GM19099 (cell line): ENCODE results near the gene KRT7.

ENCODE experiments used
- POLR2A ChIP-seq: IDR thresholded peaks from 3 replicates; pipeline ENCODE4 v1.6.1; 2011; ENCODE audit warnings: low read depth; ENCODE audit not compliant: insufficient read length; ENCODE audit errors: extremely low read depth

Gene KRT7

GRCh38 chr12:52253391-52254179 lies 20.5 kb downstream of the KRT7 start:
- no peak for TF ChIP-seq POLR2A

DNA sequence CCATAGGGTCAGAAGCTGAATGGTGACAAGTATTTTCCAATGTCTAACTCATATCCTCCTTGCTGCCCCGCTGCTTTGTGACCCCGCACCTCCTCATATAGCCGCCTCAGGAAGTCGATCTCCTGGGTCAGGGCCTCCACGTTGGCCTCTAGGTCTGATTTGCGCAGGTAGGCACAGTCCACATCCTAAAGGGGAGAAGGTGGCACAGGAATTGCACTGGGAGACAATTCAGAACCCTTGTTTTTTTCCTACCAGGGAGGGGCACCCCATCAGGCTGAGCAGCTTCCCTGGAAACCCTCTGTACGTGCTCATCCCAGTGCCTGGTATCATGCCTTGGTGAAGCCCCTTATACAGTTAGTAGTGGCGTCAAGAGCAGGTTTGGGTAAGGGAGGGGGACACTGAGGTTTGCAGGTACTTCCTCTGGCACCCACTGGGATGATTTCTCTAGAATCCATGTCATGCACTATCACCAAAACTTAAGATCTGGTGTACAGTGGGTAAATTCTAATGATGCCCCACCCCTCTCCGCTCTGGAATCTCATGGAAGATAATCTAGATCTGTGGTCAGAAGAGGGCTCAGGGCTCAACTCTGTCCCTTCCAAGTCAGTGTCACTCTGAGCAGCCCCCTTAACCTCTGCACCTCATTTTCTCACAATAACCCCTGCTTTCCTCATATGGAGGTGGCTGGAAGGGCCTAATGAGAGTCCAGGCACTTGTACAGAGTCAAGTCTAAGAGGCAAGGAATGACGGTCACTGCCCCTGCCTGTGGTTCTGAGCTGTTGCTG lies 21.3 kb downstream of the KRT7 start:
- no peak for TF ChIP-seq POLR2A

GRCh38 chr12:52254965-52255751 lies 22.1 kb downstream of the KRT7 start:
- no peak for TF ChIP-seq POLR2A

DNA sequence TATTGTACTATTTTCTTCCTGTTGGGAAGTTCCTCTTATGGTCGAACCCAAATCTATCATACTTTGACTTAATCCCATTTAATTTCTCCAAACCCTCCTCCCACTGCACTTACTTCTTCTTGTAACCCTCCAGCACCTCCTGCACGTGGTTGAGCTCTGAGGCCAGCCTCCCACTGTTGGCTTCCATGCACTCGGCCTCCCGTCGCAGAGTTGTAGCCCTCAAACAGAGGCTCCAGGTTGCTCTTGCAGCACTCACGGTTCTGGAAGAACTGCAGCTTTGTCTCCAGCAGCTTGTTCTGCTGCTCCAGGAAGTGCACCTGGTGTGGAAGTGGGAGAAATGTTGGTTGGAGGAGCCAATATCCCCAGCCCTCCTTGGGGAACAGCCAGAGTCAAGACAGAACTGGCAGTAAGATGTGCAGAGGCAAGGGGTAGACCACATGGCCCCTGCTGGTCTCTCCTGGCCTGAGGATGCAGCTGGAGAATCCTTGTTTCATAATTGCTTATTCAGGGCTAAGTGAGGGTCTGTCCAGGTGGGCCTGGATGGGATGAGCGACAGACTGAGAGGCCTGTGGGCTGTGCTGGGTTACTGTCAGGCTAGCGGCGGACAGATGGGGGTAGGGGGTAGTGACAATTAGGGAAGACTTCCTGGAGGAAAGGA lies 23.0 kb downstream of the KRT7 start:
- no peak for TF ChIP-seq POLR2A

- no peak for TF ChIP-seq POLR2A
Measured at GRCh38 chr12:52256584-52256935, 23.5 kb downstream of the KRT7 start.

GRCh38 chr12:52257074-52257551 lies 24.1 kb downstream of the KRT7 start:
- no peak for TF ChIP-seq POLR2A

DNA sequence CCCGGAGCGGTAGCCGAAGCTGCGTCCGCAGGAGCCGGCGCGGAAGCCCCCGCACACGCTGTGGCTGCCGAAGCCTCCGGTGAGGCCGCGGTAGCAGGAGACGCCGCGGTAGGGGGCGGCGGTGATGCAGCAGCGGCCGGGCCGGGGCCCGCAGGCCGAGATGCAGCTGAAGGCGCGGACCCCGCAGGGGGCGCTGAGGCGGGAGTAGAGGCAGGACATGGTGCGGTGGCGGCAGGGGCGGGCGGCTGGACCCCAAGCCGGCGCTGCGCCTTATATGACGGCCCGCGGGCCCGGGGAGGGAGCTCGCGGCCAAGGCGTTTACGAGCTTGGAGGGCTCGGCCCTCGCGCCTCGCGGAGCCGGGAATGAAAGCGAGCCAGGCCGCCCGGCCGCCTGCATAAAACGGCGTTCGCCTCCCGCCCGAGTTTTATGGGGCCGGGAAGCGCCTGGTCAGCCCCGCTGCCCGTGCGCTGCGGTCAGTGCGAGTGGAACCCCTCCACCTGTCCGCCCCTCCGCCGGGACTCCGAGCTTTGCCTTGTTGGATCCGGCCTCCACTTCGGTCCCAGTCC lies 25.4 kb downstream of the KRT7 start:
- no peak for TF ChIP-seq POLR2A

GRCh38 chr12:52259657-52260243 lies 26.7 kb downstream of the KRT7 start:
- TF ChIP-seq POLR2A, result no peak

DNA sequence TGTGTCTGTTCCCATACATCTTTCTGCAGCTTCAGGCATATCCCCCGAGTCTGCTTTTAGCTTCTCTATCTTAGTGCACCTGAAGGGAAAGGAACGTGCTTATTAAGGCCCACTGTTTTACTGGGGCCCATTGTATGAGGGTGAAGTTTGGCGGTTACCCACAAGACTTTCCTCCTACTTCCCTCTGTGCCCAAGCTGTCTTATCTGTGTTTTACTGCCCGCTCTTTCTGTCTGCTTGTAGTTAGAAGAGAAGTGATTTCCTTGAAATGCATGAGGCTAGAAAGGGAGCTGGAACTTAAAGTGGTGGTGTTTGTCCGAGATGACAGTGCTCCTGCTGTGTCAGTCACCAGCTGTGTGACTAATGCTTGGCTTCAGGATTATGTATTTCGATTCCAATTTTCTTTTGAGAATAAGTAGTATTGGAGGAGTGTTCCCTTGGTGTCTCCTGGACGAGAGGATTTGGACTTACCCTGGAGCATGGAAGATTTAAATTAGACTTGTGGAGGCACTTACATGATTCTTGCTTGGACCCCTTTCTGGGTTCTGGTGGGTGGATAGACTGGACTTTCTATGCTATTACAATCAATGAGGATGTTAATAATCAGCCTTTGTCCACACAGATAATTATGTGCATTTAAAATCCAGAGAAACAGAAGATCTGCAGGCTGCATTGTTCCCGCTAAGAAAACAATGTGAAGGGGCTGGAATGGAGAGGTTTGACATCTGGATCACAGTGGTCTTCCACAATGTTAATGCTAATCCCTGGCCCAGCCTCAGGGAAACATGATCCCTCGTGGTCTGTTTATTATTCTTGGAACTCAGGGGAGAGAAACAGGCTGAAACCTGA lies 27.5 kb downstream of the KRT7 start:
- TF ChIP-seq POLR2A, result no peak

DNA sequence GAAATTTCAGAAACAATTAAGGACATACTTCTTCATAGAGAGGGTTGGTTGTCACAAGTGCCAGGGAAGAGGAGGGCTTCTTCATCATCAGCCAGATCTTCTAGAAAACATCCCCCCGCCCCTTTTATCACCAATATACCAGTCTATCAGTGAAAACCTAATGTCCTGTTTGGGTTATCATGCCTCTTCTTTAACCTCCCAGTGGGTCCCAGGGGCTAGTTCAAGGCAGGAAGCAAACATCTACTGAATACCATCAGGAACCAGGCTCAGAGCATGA lies 28.1 kb downstream of the KRT7 start:
- TF ChIP-seq POLR2A, result no peak

DNA sequence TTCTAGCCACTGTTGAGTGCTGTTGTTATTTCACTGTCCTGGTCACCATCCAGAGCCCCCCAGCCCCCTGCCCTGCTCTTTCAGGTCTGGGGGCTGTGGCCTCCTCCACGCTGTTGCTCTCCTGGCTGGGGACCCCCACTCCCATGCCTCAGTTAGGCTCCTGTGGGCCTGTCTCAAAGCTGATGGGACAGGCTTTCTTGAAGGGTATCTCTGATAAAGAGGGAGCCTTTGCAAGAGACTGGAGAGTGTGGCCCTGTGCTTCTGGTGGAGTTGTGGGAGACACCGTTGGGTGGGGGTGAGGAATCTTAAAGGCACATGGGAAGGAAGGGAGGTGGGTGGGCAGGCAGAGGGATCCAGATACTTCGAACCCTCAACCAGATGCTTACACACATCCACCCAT lies 29.2 kb downstream of the KRT7 start:
- TF ChIP-seq POLR2A, result no peak

GRCh38 chr12:52263761-52264434 lies 30.9 kb downstream of the KRT7 start:
- TF ChIP-seq POLR2A, result no peak

GRCh38 chr12:52264435-52264825 lies 31.4 kb downstream of the KRT7 start:
- no peak for TF ChIP-seq POLR2A
